Ovary (tissue), 3 donors: ENCODE data around the gene VWA1.

Source experiments
- EP300 ChIP-seq: sonication (generic); formaldehyde crosslinking; IDR thresholded peaks from one replicate; pipeline ENCODE4 v1.6.1; 2017; ENCODE audit warnings: antibody characterized with exemption
- POLR2A ChIP-seq: fragments of 450-650 bp; IDR thresholded peaks from one replicate; pipeline ENCODE4 v1.6.1; 2017; ENCODE audit warnings: antibody characterized with exemption, mild to moderate bottlenecking, moderate library complexity
- TF ChIP-seq, protein P1 (sequence below), 3 donors: fragments of 450-650 bp in 2 of 3; fragments of 200-600 bp in 1 of 3; IDR thresholded peaks; one replicate each; pipeline versions ENCODE4 v1.5.1 to v1.8.0; 2016 to 2022; ENCODE audit warnings: antibody characterized with exemption in 3 of 3, mild to moderate bottlenecking in 1 of 3
- donor health status: DM: no; HTN: no; CAD: no.

DNA sequence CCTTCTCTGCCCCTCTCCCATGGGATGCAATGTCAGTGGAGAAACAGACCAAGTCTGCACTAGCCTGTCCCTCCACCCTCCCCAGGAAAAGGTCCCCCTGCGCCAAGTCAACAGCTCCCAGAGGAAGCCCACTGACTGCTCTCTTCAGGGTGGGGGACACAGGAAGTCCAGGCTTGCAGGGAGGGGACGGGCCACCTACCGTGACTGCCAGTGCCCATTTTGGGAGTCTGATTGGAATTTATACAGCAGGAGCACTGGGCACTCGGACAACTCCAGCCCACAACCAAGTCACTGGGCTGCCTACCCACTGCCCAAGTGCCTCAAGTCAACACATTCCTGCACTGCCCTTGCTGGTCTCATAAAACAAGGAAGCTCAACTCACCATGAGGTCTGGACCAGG, 42.5 kb upstream of the VWA1 start:
- TF ChIP-seq, protein P1, sequence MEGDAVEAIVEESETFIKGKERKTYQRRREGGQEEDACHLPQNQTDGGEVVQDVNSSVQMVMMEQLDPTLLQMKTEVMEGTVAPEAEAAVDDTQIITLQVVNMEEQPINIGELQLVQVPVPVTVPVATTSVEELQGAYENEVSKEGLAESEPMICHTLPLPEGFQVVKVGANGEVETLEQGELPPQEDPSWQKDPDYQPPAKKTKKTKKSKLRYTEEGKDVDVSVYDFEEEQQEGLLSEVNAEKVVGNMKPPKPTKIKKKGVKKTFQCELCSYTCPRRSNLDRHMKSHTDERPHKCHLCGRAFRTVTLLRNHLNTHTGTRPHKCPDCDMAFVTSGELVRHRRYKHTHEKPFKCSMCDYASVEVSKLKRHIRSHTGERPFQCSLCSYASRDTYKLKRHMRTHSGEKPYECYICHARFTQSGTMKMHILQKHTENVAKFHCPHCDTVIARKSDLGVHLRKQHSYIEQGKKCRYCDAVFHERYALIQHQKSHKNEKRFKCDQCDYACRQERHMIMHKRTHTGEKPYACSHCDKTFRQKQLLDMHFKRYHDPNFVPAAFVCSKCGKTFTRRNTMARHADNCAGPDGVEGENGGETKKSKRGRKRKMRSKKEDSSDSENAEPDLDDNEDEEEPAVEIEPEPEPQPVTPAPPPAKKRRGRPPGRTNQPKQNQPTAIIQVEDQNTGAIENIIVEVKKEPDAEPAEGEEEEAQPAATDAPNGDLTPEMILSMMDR (IDR thresholded peaks at IDR 0.05): no peak
- TF ChIP-seq POLR2A: no peak
- no peak for TF ChIP-seq EP300
